ENCODE data around the gene MATN1. TPM values are rescaled to one million over a fixed set of nuclear protein-coding genes. Genes with fewer than 3 reads are reported as not detected.
A peak's percentile ranks its signal among the peaks of the same experiment; 100 is the strongest.
"Not testable (repeated sequence)": the region's sequence is repeated elsewhere in the genome, so short reads cannot be mapped to it uniquely, and the experiment has no call there.

Gene MATN1
- total and polyA plus RNA-seq, 7 donors, result 0.09 to 0.54 (median 0.36) TPM; not detected in 4

DNA sequence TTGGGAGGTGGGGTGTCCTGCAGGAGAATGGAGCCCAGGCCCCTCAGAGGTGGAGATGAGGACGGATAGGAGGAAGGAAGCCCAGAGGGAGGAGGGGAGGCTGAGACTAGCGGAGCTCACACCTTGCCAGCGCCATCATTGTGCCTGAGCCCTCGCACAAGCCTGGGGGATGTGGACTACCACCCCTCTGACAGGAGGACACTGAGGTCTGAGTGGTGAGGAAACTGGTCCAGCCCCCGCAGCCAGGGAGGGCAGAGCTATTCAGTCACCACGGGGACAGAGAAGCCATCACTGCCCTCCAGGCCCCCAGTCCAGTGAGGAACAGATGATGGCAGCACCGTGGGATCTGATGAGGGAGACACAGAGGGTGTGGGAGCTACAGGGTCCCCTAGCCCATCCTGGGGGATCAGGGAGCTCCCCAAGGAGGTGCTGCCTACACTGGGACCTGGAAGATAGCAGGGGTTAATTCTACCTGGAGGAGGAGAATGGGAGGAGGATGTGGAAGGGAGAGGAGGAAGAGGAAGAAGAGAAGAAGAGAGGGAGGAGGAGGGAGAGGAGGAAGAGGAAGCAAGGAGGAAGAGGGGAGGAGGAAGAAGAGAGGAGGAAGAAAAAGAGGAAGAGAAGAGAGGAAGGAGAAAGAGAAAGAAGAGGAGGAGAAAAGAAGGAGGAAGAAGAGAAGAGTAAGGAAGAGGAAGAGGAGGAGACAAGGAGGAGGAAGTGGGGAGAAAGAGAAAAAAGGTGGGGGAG lies 31.0 kb downstream of the MATN1 start:
- Histone ChIP-seq H3K9me3 (no peaks in the 10 kb centered on the region), H3K36me3 (no peaks in the 10 kb centered on the region), H3K4me1 (peaks cover 0 to 42% (median 33%) of the 10 kb centered on the region in 4 donors), H3K4me3 (no peak overlapping the region), H3K27me3 (no peaks in the 10 kb centered on the region), H3K27ac (no peak overlapping the region)
- peak; percentile 61 for DNase-seq
- no peak for TF ChIP-seq POLR2AphosphoS5 (IDR thresholded peaks at IDR 0.05)
- no peak for TF ChIP-seq POLR2A (IDR thresholded peaks at IDR 0.05)
- TF ChIP-seq, protein P1, sequence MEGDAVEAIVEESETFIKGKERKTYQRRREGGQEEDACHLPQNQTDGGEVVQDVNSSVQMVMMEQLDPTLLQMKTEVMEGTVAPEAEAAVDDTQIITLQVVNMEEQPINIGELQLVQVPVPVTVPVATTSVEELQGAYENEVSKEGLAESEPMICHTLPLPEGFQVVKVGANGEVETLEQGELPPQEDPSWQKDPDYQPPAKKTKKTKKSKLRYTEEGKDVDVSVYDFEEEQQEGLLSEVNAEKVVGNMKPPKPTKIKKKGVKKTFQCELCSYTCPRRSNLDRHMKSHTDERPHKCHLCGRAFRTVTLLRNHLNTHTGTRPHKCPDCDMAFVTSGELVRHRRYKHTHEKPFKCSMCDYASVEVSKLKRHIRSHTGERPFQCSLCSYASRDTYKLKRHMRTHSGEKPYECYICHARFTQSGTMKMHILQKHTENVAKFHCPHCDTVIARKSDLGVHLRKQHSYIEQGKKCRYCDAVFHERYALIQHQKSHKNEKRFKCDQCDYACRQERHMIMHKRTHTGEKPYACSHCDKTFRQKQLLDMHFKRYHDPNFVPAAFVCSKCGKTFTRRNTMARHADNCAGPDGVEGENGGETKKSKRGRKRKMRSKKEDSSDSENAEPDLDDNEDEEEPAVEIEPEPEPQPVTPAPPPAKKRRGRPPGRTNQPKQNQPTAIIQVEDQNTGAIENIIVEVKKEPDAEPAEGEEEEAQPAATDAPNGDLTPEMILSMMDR (IDR thresholded peaks at IDR 0.05), result no peak
- no peak for TF ChIP-seq EP300 (IDR thresholded peaks at IDR 0.05)
- intact Hi-C loops (cut with DNase I), result no loop called here
- WGBS, 2 donors, result 69 to 71% methylated on average over 7 of the region's 7 CpGs

- Histone ChIP-seq H3K4me1 (peaks cover 0 to 33% (median 28%) of the 10 kb centered on the region in 4 donors), H3K36me3 (no peaks in the 10 kb centered on the region), H3K9me3 (no peaks in the 10 kb centered on the region), H3K4me3 (no peak overlapping the region), H3K27ac (no peak overlapping the region), H3K27me3 (no peaks in the 10 kb centered on the region)
- peak; percentile 22 for DNase-seq
- no peak for TF ChIP-seq POLR2AphosphoS5 (IDR thresholded peaks at IDR 0.05)
- TF ChIP-seq, protein P1 (IDR thresholded peaks at IDR 0.05), result no peak
- no peak for TF ChIP-seq POLR2A (IDR thresholded peaks at IDR 0.05)
- TF ChIP-seq EP300 (IDR thresholded peaks at IDR 0.05), result no peak
- intact Hi-C loops (cut with DNase I), result no loop called here
- 67 to 68% methylated on average over 5 of the region's 5 CpGs for WGBS, 2 donors
Observed at GRCh38 chr1:30691480-30691879, 31.9 kb downstream of the MATN1 start.

DNA sequence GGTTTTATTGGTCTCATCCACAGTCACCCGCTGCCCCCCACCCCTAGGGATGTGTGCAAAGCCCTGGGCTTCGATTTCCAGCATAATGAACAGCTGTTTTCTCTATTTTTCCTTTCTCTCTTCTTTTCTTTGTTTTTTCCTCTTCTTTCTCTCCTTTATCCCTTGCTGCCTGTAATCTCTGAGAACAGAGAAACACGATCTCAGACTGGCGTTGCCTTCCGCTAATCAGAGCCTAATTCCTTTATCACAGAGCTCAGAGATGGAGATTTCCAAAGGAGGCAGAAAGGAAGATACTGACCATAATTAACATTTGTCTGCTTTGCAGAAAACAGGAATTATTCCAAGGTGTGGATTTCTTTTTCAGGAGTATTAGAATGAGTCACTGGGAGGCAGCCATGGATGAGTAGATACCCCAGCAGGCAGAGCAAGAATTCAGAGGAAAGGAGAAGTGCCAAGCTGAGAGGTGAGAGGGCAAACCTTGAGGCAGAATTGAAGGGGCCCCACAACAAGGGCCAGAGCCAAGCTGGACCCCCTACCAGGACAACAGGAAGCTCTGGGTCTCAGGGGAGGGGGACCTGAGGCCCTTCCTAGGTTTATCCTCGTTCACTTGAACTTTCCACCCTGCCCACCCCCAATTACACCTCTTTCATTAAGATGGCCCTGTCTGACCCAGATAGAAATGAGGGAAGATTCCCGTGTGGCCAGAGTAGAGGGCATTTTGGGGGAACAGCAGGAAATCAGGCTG lies 33.3 kb downstream of the MATN1 start:
- 44 to 60% methylated on average over 7 of the region's 7 CpGs for WGBS, 2 donors
- peak; percentile 48 for DNase-seq
- Histone ChIP-seq H3K9me3 (no peaks in the 10 kb centered on the region), H3K27me3 (peaks cover 0 to 14% (median 7%) of the 10 kb centered on the region in 3 donors), H3K4me3 (no peak overlapping the region), H3K36me3 (no peaks in the 10 kb centered on the region), H3K27ac (peak overlapping the region in 1 of 4 donors; percentile 31), H3K4me1 (peaks cover 0 to 26% (median 16%) of the 10 kb centered on the region in 4 donors)
- intact Hi-C loops (cut with DNase I), result no loop called here
- TF ChIP-seq POLR2AphosphoS5 (IDR thresholded peaks at IDR 0.05) (no peak), EP300 (IDR thresholded peaks at IDR 0.05) (no peak), POLR2A (IDR thresholded peaks at IDR 0.05) (no peak)
- TF ChIP-seq, protein P1 (IDR thresholded peaks at IDR 0.05), result no peak

GRCh38 chr1:30688920-30689794 lies 34.2 kb downstream of the MATN1 start:
- Histone ChIP-seq H3K27ac (no peak overlapping the region), H3K4me1 (peaks cover 0 to 23% (median 9%) of the 10 kb centered on the region in 4 donors), H3K36me3 (no peaks in the 10 kb centered on the region), H3K4me3 (no peak overlapping the region), H3K27me3 (peaks cover 8 to 23% (median 16%) of the 10 kb centered on the region in 3 donors), H3K9me3 (no peaks in the 10 kb centered on the region)
- intact Hi-C loops (cut with DNase I), result no loop called here
- TF ChIP-seq POLR2AphosphoS5 (IDR thresholded peaks at IDR 0.05) (no peak), POLR2A (IDR thresholded peaks at IDR 0.05) (no peak), EP300 (IDR thresholded peaks at IDR 0.05) (no peak)
- TF ChIP-seq, protein P1 (IDR thresholded peaks at IDR 0.05), result no peak
- DNase-seq, result peak; percentile 42
- 78% methylated on average over 11 of the region's 11 CpGs for WGBS, 2 donors

- H3K4me3 ChIP-seq; H3K36me3 ChIP-seq; H3K27ac ChIP-seq; intact Hi-C loops (cut with DNase I); H3K9me3 ChIP-seq: not testable (repeated sequence)
- 86 to 94% methylated on average over 9 of the region's 9 CpGs for WGBS, 2 donors
- DNase-seq, result peak; percentile 17
- H3K4me1 ChIP-seq, result peaks cover 0 to 16% (median 6%) of the 10 kb centered on the region in 4 donors
- H3K27me3 ChIP-seq, result peaks cover 13 to 29% (median 23%) of the 10 kb centered on the region in 3 donors
Observed at GRCh38 chr1:30688516-30688915, 34.9 kb downstream of the MATN1 start.
